A172 (cell line): ENCODE results near the gene APOL4. TPM values are rescaled to one million over a fixed set of nuclear protein-coding genes. Genes with fewer than 3 reads are reported as not detected.
A peak's percentile ranks its signal among the peaks of the same experiment; 100 is the strongest.
"Not testable (repeated sequence)": the region's sequence is repeated elsewhere in the genome, so short reads cannot be mapped to it uniquely, and the experiment has no call there.

Source experiments
- DNase-seq: peaks from one replicate; pipeline ENCODE4 v3.0.0-alpha.2; 2015; ENCODE audit warnings: low spot score
- total RNA-seq: library from RNA; depleted of rRNA; stranded (reverse); fragments of >200 nt; shearing (Covaris generic); gene quantifications from 2 replicates; pipeline ENCODE4 v1.2.3, GENCODE V29; 2014; rRNA removed

The APOL4 gene
- total RNA-seq: 0.74 TPM in 1 of 2 replicates, not detected in the other

GRCh38 chr22:36201630-36202319 lies at the start of gene APOL4:
TSS of gene APOL4 (minus strand) at chr22:36201809. CDS start at chr22:36201734, 75 bp downstream.
- no peak for DNase-seq

GRCh38 chr22:36250292-36250960 lies 48.8 kb upstream of the APOL4 start:
- not testable (repeated sequence) for DNase-seq

DNA sequence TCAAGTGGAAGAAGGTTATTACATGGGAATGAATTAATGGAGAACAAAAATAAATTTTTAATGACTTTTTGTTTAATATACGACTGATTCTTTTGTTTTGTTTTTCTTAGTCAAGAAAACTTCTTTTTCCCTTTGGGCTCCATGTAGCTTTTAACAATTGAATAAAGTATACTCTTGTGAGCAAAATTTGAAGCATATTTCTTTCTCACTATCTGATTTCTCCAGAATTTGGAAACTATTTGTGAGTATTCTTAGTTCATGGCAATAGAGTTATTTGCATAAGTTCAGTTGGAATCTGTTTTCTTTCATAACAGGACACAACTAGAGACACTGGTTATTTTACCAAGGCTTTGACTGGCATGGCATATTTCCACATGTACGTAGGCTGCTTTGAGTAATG lies 47.6 kb upstream of the APOL4 start:
- DNase-seq: no peak

GRCh38 chr22:36247955-36248354 lies 46.3 kb upstream of the APOL4 start:
- no peak for DNase-seq

GRCh38 chr22:36246718-36247117 lies 45.1 kb upstream of the APOL4 start:
- DNase-seq: no peak

DNA sequence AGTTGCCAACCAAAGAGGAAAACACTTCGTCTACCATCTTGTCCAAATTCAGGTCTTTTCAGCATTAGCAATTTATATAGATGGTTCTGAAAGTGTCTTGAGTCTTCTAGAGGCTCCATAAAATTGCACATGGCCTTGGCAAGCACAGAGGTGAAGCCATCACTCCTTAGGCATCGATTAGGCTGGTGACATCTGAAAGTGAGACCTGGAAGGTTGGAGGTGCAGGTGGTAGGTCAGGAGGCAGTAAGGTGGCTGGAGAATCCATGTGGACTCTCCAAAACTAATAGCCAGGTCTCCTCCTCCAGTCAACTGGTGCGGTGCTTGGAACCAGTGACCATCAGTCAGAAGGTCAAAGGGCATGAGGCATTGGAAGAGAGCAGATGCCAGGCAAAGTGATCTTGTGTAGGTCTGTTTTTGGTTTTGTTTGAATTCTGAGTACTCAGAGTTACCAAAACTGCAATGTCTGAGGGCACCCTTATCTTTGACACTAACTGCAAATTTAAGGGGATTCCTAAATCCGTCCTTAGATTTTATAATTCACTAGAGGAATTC lies 44.3 kb upstream of the APOL4 start:
- no peak for DNase-seq

- no peak for DNase-seq
These were observed 43.1 kb upstream of the APOL4 start for GRCh38 chr22:36244522-36245391.

GRCh38 chr22:36243986-36244385 lies 42.4 kb upstream of the APOL4 start:
- DNase-seq: no peak

- peak; percentile 81 for DNase-seq
These were observed 38.0 kb upstream of the APOL4 start, which contains the start of gene APOL2 for GRCh38 chr22:36239401-36240171. TSS of gene APOL2 (minus strand) at chr22:36239527. CDS start at chr22:36233162, 6,365 bp downstream.

GRCh38 chr22:36239150-36239400 lies 37.5 kb upstream of the APOL4 start:
- no peak for DNase-seq

GRCh38 chr22:36238373-36239149 lies 37.0 kb upstream of the APOL4 start:
- DNase-seq: no peak

DNA sequence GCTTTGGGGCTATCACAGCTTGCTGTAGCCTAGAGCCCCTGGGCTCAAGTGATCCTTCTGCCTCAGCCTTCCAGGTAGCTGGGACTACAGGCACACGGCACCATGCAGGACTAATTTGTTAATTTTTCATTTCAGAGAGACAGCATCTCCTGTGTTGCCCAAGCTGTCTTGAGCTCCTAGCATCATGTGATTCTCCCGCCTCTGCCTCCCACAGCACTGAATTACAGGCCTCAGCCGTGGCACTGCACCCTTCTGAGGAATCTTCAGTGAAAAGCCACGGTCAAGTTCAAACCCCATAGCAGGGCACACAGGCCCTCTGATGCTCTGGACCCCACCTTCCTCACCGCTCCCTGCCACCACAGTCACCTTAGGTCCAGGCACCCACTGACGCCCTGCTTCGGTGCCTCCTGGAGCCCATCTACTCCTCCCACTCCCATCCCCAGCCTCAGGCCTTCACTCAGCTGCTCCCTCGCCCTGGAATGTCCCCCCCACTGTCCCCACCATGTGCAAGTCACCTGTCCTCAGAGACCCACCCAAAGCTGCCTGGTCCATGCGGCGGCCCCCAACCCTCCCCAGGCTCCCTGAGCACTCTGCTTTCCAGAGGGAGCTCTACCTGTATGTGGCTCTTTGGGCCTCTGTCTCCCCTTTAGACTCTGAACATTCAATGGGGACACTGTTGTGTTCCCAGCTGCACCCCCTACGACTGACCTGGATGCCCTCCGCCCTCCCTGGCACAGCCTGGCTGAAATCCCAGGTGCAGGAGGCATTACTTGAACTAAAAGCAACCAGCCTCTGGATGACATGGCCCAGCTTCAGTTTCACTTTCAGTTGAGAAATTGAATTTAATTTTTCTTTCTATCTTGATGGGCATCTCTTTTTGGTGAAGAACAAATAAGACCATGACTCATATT lies 36.1 kb upstream of the APOL4 start:
- no peak for DNase-seq

DNA sequence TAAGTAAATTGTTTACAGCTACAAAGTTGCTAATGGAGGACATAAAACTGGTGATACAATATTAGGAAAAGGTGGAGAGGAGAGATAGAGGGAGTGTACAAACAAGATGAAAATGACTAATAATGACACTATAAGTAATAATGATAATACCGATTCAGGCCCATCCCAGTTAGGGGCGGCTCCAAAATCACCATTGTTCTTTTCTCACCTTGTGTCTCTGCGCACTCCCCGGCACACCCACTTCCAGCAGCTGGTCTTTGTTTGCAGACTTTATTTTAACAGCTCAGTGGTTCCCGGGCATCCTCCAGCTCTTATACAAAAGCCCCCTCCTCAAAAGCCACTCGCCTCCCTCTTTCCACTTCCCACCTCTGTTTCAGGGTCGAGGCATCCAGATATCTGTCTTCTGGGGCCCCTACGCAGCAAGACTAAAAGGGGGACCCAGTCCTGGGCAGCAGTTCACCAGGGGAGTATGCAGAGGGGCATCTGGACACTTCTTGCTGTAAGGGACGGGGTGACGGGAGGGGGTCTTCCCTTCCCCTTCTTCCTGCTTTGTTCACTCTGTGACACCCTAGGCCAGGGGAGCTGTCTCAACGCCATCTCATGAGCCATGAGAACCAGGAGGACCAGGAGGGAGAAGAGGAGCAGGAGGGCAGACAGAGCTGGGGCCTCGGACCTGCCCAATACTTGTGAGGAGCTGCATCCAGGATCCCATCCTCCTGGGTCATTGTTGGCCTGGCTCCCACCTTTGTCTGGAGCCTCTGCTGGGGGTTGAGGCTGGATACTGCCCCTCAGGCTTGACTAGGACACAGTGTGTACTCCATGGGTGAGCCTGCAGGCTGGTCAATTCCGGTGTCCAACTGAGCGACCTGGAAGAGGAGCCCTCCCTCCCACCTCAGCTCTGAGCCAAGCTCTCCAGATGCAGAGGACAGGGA lies 35.0 kb upstream of the APOL4 start:
- DNase-seq: no peak

DNA sequence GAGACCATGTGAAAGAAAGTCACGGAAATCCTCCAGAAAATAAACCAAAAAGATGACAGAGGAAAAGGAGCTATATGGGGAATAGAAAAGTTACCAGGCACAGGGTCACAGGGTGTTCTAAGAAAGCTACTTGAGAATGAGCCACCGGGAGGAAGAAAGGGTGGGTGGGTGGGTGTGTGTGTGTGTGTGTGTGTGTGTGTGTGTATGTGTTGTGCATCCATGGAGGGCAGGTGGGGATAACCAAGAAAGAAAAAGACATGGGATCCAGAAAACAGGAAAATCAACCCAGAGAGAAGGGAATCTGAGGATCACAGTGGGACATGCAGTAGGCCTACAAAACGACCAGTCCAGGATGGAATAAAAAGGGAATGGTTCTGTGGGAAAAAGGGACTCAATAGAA lies 34.0 kb upstream of the APOL4 start:
- DNase-seq: no peak

DNA sequence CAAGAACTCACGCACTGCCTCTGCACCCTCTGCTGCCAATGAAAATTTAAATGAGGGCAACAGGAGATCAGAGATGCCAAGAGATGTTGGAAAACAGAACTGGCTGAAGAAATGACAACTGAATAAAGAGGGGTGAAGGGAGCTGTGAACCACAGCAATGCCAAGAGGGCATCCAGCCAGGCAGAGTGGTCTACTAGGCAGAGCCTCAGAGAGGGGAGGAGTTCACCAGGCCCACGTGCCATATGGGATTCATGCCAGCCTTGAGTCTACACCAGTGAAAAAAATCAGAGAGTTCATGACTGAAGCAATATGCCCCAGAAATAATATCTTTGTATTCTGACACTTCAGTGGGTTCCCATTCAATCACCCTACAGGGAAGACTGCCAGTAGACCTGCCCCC lies 33.3 kb upstream of the APOL4 start:
- DNase-seq: no peak

GRCh38 chr22:36234213-36234612 lies 32.6 kb upstream of the APOL4 start:
- DNase-seq: no peak

- DNase-seq: no peak
These were observed 32.2 kb upstream of the APOL4 start for GRCh38 chr22:36233796-36234195.

DNA sequence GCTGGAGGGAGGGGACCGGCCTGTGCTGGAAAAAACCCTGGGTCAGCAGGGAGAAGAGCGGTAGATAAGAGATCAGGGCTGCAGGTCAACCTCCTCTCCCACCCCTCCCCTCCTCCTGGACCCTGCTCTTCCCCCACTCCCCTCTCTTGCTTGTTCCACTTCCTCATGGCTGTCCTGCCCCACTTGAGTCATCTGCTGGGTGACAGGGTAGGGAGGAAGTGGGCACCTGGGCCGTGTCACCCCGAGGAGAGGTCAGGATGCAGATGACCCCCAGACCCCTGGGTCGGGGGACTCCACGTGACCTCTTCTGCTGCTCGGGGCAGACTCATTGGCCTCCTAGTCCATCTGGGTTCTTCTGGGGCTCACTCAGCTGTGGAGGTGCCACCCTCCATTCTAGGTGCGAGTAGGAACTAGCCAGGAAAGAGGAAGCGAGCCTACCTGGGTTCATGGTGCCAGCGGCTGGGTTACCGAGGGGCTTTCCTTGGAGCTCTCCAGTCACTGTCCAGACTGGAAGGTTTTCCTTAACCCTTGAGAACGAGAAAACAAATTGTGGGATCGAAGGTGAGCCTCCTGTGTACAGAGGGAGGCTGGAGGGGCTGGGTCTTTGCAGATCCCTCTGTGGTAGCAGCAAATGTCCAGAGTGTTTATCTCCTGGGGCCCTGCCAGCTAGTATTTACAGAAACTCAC lies 31.2 kb upstream of the APOL4 start:
- no peak for DNase-seq
